Kidney epithelial cell (primary cell): ENCODE measurements around the gene CZIB. TPM values are rescaled to one million over a fixed set of nuclear protein-coding genes. Genes with fewer than 3 reads are reported as not detected.
A peak's percentile ranks its signal among the peaks of the same experiment; 100 is the strongest.

ENCODE experiments used
- DNase-seq: peaks from one replicate; pipeline ENCODE4 v3.0.0-alpha.2; 2010; ENCODE audit warnings: low read depth
- H3K27me3 ChIP-seq: 2 replicates; pipeline ENCODE4 v1.6.0; 2011; ENCODE audit warnings: low read length; ENCODE audit not compliant: control insufficient read depth, insufficient read depth
- H3K36me3 ChIP-seq: 2 replicates; pipeline ENCODE4 v1.5.1; 2011; ENCODE audit warnings: low read length; ENCODE audit not compliant: control insufficient read depth, insufficient read depth
- H3K4me3 ChIP-seq: 2 replicates; pipeline ENCODE4 v1.5.1; 2011; ENCODE audit warnings: low read depth, mild to moderate bottlenecking, control low read depth, low read length
- CTCF ChIP-seq: IDR thresholded peaks from 2 replicates; pipeline ENCODE4 v1.5.1; 2011; ENCODE audit warnings: mild to moderate bottlenecking, moderate library complexity, low read length, control low read depth, inconsistent platforms; ENCODE audit not compliant: insufficient read depth, poor library complexity, severe bottlenecking
- total RNA-seq: library from RNA; depleted of rRNA; stranded (reverse); fragments of >200 nt; gene quantifications from 2 replicates; pipeline ENCODE4 v1.2.3, GENCODE V29; 2015

CZIB gene
- total RNA-seq, 1 donor from 2014 or later = 55.9 TPM

GRCh38 chr1:53246261-53247134 is 26.1 kb upstream of the CZIB start:
- Histone ChIP-seq H3K36me3 (no peaks in the 10 kb centered on the region), H3K4me3 (no peak overlapping the region), H3K27me3 (no peaks in the 10 kb centered on the region)
- no peak for DNase-seq
- no peak for TF ChIP-seq CTCF

- no peak for TF ChIP-seq CTCF
- Histone ChIP-seq H3K4me3 (no peak overlapping the region), H3K36me3 (no peaks in the 10 kb centered on the region), H3K27me3 (no peaks in the 10 kb centered on the region)
- DNase-seq = no peak
Measured at GRCh38 chr1:53244141-53244540, 23.7 kb upstream of the CZIB start.

- Histone ChIP-seq H3K4me3 (no peak overlapping the region), H3K27me3 (no peaks in the 10 kb centered on the region), H3K36me3 (no peaks in the 10 kb centered on the region)
- TF ChIP-seq CTCF = no peak
- no peak for DNase-seq
Measured at GRCh38 chr1:53242381-53242780, 21.9 kb upstream of the CZIB start.

GRCh38 chr1:53241828-53242227 is 21.4 kb upstream of the CZIB start:
- Histone ChIP-seq H3K4me3 (no peak overlapping the region), H3K36me3 (no peaks in the 10 kb centered on the region), H3K27me3 (no peaks in the 10 kb centered on the region)
- no peak for TF ChIP-seq CTCF
- no peak for DNase-seq

- Histone ChIP-seq H3K27me3 (no peaks in the 10 kb centered on the region), H3K4me3 (peak within 1 kb of the TSS; percentile 78), H3K36me3 (no peaks in the 10 kb centered on the region)
- DNase-seq = peak; percentile 87
- TF ChIP-seq CTCF = no peak
Measured at GRCh38 chr1:53238197-53239155, 18.0 kb upstream of the CZIB start, which contains the start of gene MAGOH. Gene MAGOH, minus strand, starts transcription at chr1:53238518. Its CDS starts 70 bp downstream, at chr1:53238448.
